Measurements from ENCODE around the gene TSPY10.
"Not testable (repeated sequence)": the region's sequence is repeated elsewhere in the genome, so short reads cannot be mapped to it uniquely, and the experiment has no call there.

DNA sequence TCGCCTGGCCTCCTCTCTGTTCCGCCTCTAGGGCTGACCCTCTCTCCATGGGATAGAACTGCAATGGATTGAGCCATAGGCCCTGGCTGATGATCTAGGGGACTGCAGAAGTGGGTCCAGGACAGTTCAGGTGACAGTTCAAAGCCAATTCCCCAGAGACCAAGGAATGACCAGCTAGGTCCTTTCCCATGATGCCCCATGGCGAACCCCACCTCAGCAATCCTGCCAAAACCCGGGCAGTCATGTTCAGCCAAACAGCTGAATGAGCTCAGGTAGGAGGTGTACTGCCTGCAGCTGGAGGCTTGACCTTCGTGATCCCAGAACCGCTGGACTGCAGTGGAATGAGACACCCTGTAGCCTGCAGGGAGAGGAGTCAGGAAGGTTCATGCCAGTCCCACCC, 23.3 kb upstream of the TSPY10 start:
- not testable (repeated sequence) for TF ChIP-seq CTCF (IDR thresholded peaks at IDR 0.05); POLR2A (IDR thresholded peaks at IDR 0.05; ENCODE audit: low read depth)
